ENCODE data around the gene PNRC1. TPM values are rescaled to one million over a fixed set of nuclear protein-coding genes. Genes with fewer than 3 reads are reported as not detected.
"Not testable (repeated sequence)": the region's sequence is repeated elsewhere in the genome, so short reads cannot be mapped to it uniquely, and the experiment has no call there.

PNRC1 gene
- total RNA-seq, 1 experiment from 2014 or later, result 54.8 TPM

GRCh38 chr6:89100114-89100513, 19.6 kb downstream of the PNRC1 start:
- no peaks in the 10 kb centered on the region for H3K9me3 ChIP-seq (replicated peaks)
- H3K4me1 ChIP-seq, result no peaks in the 10 kb centered on the region
- no peak overlapping the region for H3K4me3 ChIP-seq
- no peaks in the 10 kb centered on the region for H3K36me3 ChIP-seq
- no peak overlapping the region for H3K27ac ChIP-seq
- DNase-seq, result no peak
- H3K27me3 ChIP-seq, result no peaks in the 10 kb centered on the region

GRCh38 chr6:89110284-89110683, 29.7 kb downstream of the PNRC1 start:
- Histone ChIP-seq H3K9me3 (replicated peaks) (no peaks in the 10 kb centered on the region), H3K27me3 (no peaks in the 10 kb centered on the region), H3K4me3 (no peak overlapping the region), H3K36me3 (no peaks in the 10 kb centered on the region), H3K4me1 (no peaks in the 10 kb centered on the region), H3K27ac (no peak overlapping the region)
- DNase-seq, result no peak

- no peak for DNase-seq
- Histone ChIP-seq H3K4me3 (no peak overlapping the region), H3K36me3 (no peaks in the 10 kb centered on the region), H3K27me3 (no peaks in the 10 kb centered on the region), H3K27ac (no peak overlapping the region), H3K9me3 (replicated peaks) (no peaks in the 10 kb centered on the region), H3K4me1 (no peaks in the 10 kb centered on the region)
These were observed 31.4 kb downstream of the PNRC1 start for GRCh38 chr6:89111933-89112332.

- DNase-seq, result no peak
- H3K27me3 ChIP-seq, result no peaks in the 10 kb centered on the region
- no peaks in the 10 kb centered on the region for H3K4me1 ChIP-seq
- H3K36me3 ChIP-seq, result no peaks in the 10 kb centered on the region
- no peaks in the 10 kb centered on the region for H3K9me3 ChIP-seq (replicated peaks)
- H3K4me3 ChIP-seq, result peak overlapping the region; percentile 96
- H3K27ac ChIP-seq, result no peak overlapping the region
These were observed 36.2 kb downstream of the PNRC1 start for GRCh38 chr6:89116702-89117101.

- no peaks in the 10 kb centered on the region for H3K4me1 ChIP-seq
- H3K9me3 ChIP-seq (replicated peaks), result no peaks in the 10 kb centered on the region
- peak within 1 kb of the TSS; percentile 11; the same call in 1 of the 2 replicates for H3K27ac ChIP-seq
- no peaks in the 10 kb centered on the region for H3K27me3 ChIP-seq
- peak; percentile 45 to 61 for DNase-seq
- peak within 1 kb of the TSS; percentile 96 for H3K4me3 ChIP-seq
- H3K36me3 ChIP-seq, result no peaks in the 10 kb centered on the region
These were observed 36.9 kb downstream of the PNRC1 start, which contains the start of gene SRSF12 for GRCh38 chr6:89117211-89118108. TSS of gene SRSF12 (minus strand) at chr6:89118071. CDS start at chr6:89117887, 184 bp downstream.

GRCh38 chr6:89118931-89119330, 38.4 kb downstream of the PNRC1 start:
- H3K27me3 ChIP-seq, result no peaks in the 10 kb centered on the region
- H3K36me3 ChIP-seq, result no peaks in the 10 kb centered on the region
- H3K27ac ChIP-seq, result no peak overlapping the region
- no peaks in the 10 kb centered on the region for H3K4me1 ChIP-seq
- no peak overlapping the region for H3K4me3 ChIP-seq
- peak in 1 of 2 experiments; percentile 13 for DNase-seq
- no peaks in the 10 kb centered on the region for H3K9me3 ChIP-seq (replicated peaks)

- H3K9me3 ChIP-seq (replicated peaks), result no peaks in the 10 kb centered on the region
- H3K27ac ChIP-seq, result no peak overlapping the region
These were observed 39.8 kb downstream of the PNRC1 start for GRCh38 chr6:89120371-89120770.

GRCh38 chr6:89121934-89122333, 41.4 kb downstream of the PNRC1 start:
- Histone ChIP-seq H3K4me3 (no peak overlapping the region), H3K9me3 (replicated peaks) (no peaks in the 10 kb centered on the region), H3K36me3 (no peaks in the 10 kb centered on the region), H3K27me3 (no peaks in the 10 kb centered on the region), H3K4me1 (no peaks in the 10 kb centered on the region), H3K27ac (no peak overlapping the region)
- no peak for DNase-seq

More at GRCh38 chr6:89120371-89120770, 39.8 kb downstream of the PNRC1 start:
- no peak for DNase-seq
- H3K4me1 ChIP-seq, result no peaks in the 10 kb centered on the region
- no peaks in the 10 kb centered on the region for H3K36me3 ChIP-seq
- H3K4me3 ChIP-seq, result no peak overlapping the region
- H3K27me3 ChIP-seq, result no peaks in the 10 kb centered on the region

GRCh38 chr6:89122625-89123024, 42.1 kb downstream of the PNRC1 start:
- DNase-seq, result peak; percentile 21 to 70
- H3K4me3 ChIP-seq, result no peak overlapping the region
- no peaks in the 10 kb centered on the region for H3K27me3 ChIP-seq

GRCh38 chr6:89128256-89128671, 47.7 kb downstream of the PNRC1 start:
- H3K27ac ChIP-seq; H3K36me3 ChIP-seq; DNase-seq; H3K4me1 ChIP-seq; H3K27me3 ChIP-seq; H3K4me3 ChIP-seq; H3K9me3 ChIP-seq (replicated peaks): not testable (repeated sequence)

More at GRCh38 chr6:89122625-89123024, 42.1 kb downstream of the PNRC1 start:
- Histone ChIP-seq H3K4me1 (no peaks in the 10 kb centered on the region), H3K36me3 (no peaks in the 10 kb centered on the region), H3K27ac (no peak overlapping the region), H3K9me3 (replicated peaks) (no peaks in the 10 kb centered on the region)

GRCh38 chr6:89131599-89131998, 51.0 kb downstream of the PNRC1 start:
- no peak overlapping the region for H3K4me3 ChIP-seq
- H3K9me3 ChIP-seq (replicated peaks), result no peaks in the 10 kb centered on the region
- H3K36me3 ChIP-seq, result no peaks in the 10 kb centered on the region
- H3K27me3 ChIP-seq, result no peaks in the 10 kb centered on the region
- H3K27ac ChIP-seq, result no peak overlapping the region
- DNase-seq, result peak in 1 of 2 experiments; percentile 53
- no peaks in the 10 kb centered on the region for H3K4me1 ChIP-seq

GRCh38 chr6:89132057-89132456, 51.5 kb downstream of the PNRC1 start:
- Histone ChIP-seq H3K27me3 (no peaks in the 10 kb centered on the region), H3K9me3 (replicated peaks) (no peaks in the 10 kb centered on the region), H3K27ac (no peak overlapping the region), H3K4me3 (no peak overlapping the region), H3K4me1 (no peaks in the 10 kb centered on the region), H3K36me3 (no peaks in the 10 kb centered on the region)
- DNase-seq, result no peak

- Histone ChIP-seq H3K4me1 (no peaks in the 10 kb centered on the region), H3K27me3 (no peaks in the 10 kb centered on the region), H3K36me3 (no peaks in the 10 kb centered on the region), H3K4me3 (no peak overlapping the region), H3K9me3 (replicated peaks) (no peaks in the 10 kb centered on the region), H3K27ac (no peak overlapping the region)
- no peak for DNase-seq
These were observed 53.4 kb downstream of the PNRC1 start for GRCh38 chr6:89133981-89134380.

GRCh38 chr6:89134723-89135122, 54.2 kb downstream of the PNRC1 start:
- no peaks in the 10 kb centered on the region for H3K36me3 ChIP-seq
- no peaks in the 10 kb centered on the region for H3K9me3 ChIP-seq (replicated peaks)
- no peak overlapping the region for H3K27ac ChIP-seq
- peaks cover 4% of the 10 kb centered on the region; the same call in 1 of the 2 replicates for H3K4me1 ChIP-seq
- H3K27me3 ChIP-seq, result no peaks in the 10 kb centered on the region
- no peak overlapping the region for H3K4me3 ChIP-seq
- no peak for DNase-seq
